Activated T-helper 17 cell treated with anti-CD3 and anti-CD28 coated beads, Interleukin-2, amount 50 U/mL, for 72 hours (primary cell): ENCODE data around the gene ACBD3. TPM values are rescaled to one million over a fixed set of nuclear protein-coding genes. Genes with fewer than 3 reads are reported as not detected.

ENCODE experiments used
- ATAC-seq: fragments of 150-1000 bp; cut with Tn5 transposase; replicated peaks from 2 replicates; pipeline ENCODE4 v1.10.0; 2021; ENCODE audit warnings: mild to moderate bottlenecking, moderate library complexity
- H3K27ac Mint-ChIP-seq: one replicate; pipeline ENCODE4 v1.8.0; 2022; ENCODE audit warnings: mixed read lengths
- H3K27me3 Mint-ChIP-seq: one replicate; pipeline ENCODE4 v1.8.0; 2022; ENCODE audit warnings: mixed read lengths
- H3K36me3 Mint-ChIP-seq: one replicate; pipeline ENCODE4 v1.8.0; 2022; ENCODE audit warnings: low read depth, mild to moderate bottlenecking, mixed read lengths
- H3K4me1 Mint-ChIP-seq: one replicate; pipeline ENCODE4 v1.8.0; 2022; ENCODE audit warnings: mixed read lengths
- H3K4me3 Mint-ChIP-seq: one replicate; pipeline ENCODE4 v1.8.0; 2022; ENCODE audit warnings: mild to moderate bottlenecking, mixed read lengths
- H3K9me3 Mint-ChIP-seq: one replicate; pipeline ENCODE4 v1.8.0; 2022; ENCODE audit warnings: mixed read lengths
- total RNA-seq, 2 donors: library from RNA; stranded (reverse); gene quantifications; one replicate each; pipeline ENCODE4 v1.2.3, GENCODE V29; 2022

Gene ACBD3
- total RNA-seq, 2 donors from 2014 or later, result 20.3 to 23.9 TPM

DNA sequence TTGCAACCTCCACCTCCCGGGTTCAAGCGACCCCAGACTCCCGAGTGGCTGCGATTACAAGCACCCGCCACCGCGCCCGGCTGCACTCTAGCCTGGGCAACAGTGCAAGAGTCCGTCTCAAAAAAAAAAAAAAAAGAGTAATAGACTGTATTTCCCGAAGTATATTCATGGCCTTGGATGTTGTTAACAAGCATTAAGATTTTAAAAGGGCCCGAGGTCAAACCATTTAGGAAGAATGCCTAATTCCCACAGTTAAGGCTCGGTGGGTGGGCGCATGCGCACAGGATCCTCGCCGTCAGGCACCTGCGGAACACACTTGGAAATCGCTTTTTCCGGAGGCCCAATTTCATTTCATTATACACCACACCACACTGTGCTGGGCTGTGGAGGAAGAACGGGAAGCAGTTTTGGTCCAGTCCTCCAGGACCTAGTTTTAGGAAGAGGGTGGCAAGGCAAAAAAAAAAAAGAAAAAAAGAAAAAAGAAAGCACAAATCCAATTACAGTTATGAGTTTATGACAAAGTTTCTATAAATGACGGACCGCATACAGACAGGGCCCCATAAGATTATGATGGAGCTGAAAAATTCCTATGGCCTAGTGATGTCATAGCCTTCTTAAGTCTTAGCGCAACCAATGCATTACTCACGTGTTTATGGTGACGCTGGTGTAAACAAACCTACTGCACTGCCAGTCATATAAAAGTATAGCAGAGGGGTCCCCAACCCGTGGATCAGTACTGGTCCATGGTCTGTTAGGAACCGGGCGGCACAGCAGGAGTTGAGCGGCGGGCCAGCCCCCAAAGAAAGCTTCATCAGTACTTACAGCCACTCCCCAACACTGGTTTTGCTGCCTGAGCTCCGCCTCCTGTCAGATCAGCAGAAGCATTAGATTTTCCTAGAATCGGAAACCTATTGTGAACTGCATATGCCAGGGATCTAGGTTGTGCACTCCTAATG, 85.8 kb downstream of the ACBD3 start:
- Mint-ChIP-seq H3K36me3 (no peaks in the 10 kb centered on the region), H3K4me1 (peaks cover 11% of the 10 kb centered on the region), H3K9me3 (no peaks in the 10 kb centered on the region), H3K27me3 (peaks cover 6% of the 10 kb centered on the region), H3K4me3 (peak overlapping the region; percentile 84), H3K27ac (peak overlapping the region; percentile 54)
- ATAC-seq, result peak; percentile 57

DNA sequence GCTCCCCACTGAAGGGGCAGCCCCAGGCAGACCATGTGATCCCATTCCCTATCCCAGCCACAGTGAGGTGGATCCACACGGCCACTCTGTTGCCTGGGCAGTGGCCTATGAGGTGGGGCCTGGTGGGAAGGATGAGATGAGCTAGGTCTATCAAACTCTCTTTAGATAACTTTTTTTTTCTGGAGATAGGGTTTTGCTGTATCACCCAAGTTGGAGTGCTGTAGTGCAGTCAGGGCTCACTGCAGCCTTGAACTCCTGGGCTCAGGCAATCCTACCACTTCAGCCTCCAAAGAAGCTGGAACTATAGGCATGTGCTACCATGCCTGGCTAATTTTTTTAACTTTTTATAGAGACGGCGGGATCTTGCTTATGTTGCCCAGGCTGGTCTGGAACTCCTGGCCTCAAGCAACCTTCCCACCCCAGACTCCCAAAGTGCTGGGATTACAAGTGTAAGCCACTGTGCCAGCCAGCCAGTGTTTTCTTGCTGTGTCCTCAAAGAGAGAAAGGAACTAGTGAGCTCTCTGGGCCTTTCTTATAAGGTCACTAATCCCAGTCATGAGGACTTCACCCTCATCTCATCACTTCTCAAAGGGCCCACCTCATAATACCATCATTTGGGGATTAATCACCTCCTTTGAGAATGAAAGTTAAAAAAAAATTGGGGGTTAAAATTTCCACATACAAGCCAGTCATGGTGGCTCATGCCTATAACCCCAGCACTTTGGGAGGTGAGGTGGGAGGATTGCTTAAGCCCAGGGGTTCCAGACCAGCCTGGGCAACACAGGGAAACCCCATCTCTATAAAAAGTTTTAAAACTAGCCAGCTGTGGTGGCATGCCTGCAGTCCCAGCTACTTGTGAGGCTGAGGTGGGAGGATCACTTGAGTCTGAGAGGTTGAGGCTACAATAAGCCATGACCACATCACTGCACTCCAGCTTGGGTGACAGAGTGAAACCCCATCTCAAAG, 87.4 kb downstream of the ACBD3 start:
- Mint-ChIP-seq H3K4me1 (peaks cover 11% of the 10 kb centered on the region), H3K27ac (no peak overlapping the region), H3K36me3 (no peaks in the 10 kb centered on the region), H3K27me3 (peaks cover 6% of the 10 kb centered on the region), H3K4me3 (peak overlapping the region; percentile 84), H3K9me3 (no peaks in the 10 kb centered on the region)
- peak; percentile 39 for ATAC-seq

DNA sequence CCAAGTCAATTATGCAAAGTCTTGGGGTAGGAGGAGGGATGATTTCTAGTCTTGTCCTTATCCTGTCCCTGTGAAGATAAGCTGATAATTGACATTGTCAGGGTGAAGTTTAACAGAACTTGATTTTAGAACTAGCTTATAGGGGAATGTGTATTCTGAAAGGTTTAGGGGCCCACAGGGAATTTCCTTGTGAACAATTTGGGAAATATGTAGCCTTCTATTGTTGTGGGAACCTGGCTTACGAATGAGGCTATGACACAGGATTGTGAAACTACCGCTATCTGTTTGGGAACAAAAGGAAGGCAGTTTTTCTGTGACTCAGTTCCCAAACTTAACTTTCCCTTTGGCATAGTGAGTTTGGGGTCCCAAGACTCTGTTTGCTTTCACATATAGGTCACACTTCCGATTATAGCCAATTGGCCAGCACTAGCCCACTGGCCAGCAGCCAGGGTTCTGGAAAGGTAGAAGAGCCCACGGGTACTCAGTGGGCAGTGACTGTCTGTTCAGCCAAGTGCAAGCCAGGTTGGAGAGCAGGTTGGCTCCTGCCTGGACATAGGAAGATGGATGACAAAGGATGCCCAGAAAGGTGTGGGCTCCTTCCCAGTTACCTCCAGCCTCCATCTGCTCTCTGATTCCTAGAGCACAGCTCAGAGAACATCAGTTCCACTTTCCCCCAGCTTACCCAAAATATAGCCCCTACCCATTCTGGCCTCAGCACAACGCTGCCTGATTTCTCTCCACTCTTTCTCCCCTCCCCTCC, 88.5 kb downstream of the ACBD3 start:
- no peaks in the 10 kb centered on the region for H3K9me3 Mint-ChIP-seq
- peaks cover 6% of the 10 kb centered on the region for H3K27me3 Mint-ChIP-seq
- H3K4me3 Mint-ChIP-seq, result no peak overlapping the region
- H3K27ac Mint-ChIP-seq, result no peak overlapping the region
- peaks cover 11% of the 10 kb centered on the region for H3K4me1 Mint-ChIP-seq
- ATAC-seq, result no peak
- no peaks in the 10 kb centered on the region for H3K36me3 Mint-ChIP-seq

DNA sequence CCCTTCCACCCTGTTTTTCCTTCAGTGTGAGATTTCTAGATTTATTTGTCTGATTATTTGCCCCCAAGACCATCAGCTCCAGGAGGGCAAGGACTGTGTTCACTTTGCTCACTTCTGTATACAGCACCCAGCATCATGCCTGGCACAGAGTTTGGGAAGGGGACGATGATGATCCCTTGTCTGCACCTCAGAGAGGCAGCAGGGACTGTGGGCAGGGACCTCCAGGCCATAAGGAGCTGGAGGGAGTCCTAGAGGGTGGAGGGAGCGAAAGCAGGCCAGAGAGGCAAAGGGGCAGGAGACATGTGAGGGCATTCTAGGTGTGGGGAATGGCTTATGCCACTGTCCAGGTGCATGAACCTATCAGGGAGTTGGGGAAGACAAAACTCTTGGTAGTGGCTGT, 91.3 kb downstream of the ACBD3 start:
- Mint-ChIP-seq H3K4me3 (no peak overlapping the region), H3K27me3 (peaks cover 6% of the 10 kb centered on the region)

More for the DNA sequence above, 91.3 kb downstream of the ACBD3 start:
- no peaks in the 10 kb centered on the region for H3K36me3 Mint-ChIP-seq
- peaks cover 4% of the 10 kb centered on the region for H3K4me1 Mint-ChIP-seq
- H3K27ac Mint-ChIP-seq, result no peak overlapping the region
- H3K9me3 Mint-ChIP-seq, result no peaks in the 10 kb centered on the region
- ATAC-seq, result no peak

Other genes with a start within 250 kb of the ACBD3 start
- gene LEFTY2, start 245.5 kb downstream of the ACBD3 start, total RNA-seq, result not detected
- gene SDE2, start 187.4 kb downstream of the ACBD3 start, total RNA-seq, result 10 to 100 TPM; 16.1 to 18.0 TPM
- gene H3-3A, start 124.0 kb downstream of the ACBD3 start, total RNA-seq, result 100 to 1,000 TPM; 222 to 316 TPM
- under 1 TPM in 1 of 2 donors, not detected in 1; 0.15 TPM for gene MIXL1, start 36.9 kb upstream of the ACBD3 start, total RNA-seq
- 10 to 100 TPM in 1 of 2 donors, 1 to 10 TPM in 1; 5.5 to 10.3 TPM for gene LIN9, start 122.4 kb upstream of the ACBD3 start, total RNA-seq
- gene PARP1, start 221.4 kb upstream of the ACBD3 start, total RNA-seq, result 100 to 1,000 TPM; 147 to 268 TPM